ENCODE data around the gene PFKM.

PFKM gene

DNA sequence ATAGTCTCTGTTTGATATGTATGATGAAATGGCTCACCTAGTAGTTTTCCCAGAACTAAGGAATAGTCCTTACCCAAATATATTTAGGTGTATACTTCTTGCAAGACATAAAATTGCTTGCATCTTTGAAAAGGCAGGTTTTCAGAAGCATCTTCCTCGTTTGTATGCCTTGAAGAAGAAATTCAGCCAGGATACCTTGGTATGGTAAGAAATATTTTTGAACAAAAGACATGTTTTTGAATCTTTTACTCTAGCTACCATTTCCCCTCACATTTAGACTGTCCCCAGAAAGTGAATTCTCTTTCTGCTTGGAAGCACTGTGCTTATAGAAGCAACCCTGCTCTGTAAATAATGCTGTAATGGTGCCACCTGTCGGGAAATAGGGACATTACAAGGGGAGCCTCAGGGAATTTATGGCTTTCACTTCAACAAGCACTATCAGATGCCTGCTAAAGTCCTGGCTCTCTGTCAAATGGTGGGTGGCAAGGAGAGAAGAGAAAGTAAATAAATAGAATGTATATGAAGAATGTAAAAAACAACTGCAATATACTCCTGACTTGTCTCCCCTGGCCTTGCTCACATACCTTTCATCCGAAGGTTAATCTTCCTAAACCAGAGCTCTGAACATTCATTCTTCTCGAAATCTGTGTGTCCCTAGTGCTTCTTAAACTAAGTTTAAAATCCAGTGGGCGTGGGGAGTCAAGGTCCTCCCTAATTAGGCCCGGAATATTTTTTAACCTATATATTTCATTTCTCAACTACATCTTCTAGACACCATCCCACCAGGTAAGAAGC is 70.4 kb downstream of the PFKM start:
- peak; percentile 55 for DNase-seq

DNA sequence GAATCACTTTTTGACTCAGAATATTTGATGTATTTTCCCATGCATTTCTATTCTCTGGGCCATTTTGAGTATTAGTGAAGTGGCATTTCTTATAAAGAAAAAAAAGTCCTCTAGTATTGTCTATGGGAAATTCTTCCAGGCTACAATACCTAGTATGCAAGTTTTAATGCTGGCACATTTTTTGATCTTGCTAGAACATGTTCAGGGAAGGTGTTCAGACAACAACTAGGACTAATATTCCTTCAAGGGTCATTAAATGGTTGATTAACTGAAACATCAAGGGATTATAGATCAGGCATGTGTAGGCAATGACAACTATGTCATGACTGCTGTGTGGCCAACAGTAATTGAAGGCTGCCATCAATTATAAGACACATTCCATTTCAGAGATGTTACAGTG is 71.9 kb downstream of the PFKM start:
- no peak for DNase-seq

DNA sequence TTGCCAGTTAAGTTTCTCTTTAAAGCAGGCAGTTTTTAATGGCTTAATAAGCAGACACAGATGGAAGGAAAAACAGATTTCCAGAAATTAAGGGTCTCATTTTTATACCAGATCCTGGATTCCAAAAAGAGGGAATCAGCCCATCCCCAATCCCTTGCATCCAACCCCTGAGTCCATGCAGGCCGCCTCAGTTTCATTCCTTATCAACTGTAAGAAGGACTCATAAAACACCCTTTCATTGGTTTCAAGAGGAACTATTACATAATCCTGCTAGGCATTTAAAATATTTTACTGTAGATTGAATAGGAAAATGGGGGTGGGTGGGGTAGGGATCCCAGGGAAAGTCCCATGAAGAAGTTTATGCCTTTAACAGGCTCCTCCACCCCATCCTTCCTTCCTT is 73.7 kb downstream of the PFKM start:
- DNase-seq: peak; percentile 45

DNA sequence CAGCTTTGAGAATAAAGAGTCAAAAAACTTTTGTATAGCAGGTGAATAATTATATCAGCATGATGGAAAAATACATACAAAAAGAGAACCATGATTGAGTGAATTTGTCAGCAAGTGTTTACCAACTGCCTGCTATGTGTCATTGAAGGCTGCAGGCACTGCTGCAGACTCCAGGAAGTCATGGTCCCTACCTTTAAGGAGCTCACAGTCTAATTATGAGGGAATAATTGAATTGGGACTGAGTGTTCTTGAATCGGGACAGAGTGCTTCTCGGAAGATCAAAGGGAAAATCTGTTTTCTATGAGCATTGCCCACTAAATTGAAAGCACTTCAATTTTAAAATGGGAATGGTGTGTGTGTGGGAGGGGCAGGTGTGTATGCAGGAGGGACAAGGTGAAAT is 74.5 kb downstream of the PFKM start:
- no peak for DNase-seq

DNA sequence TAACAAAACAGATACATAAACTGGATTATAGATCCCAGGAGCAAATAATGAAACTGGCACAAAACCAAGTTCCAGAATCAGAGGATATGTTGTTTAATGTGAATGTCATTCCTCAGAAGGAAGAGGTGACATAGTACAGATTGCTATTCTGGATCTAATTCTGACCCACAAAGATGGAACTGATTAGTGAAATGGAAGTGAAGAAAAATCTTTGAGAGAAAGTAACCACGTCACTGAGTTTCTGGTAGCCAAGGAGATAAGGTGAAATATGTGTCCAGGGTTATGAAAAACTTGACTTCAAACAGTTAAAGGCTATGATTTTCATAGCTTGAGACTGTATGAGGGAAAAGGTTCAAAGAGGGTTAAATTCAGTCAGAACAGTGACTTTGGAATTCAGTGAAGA is 75.6 kb downstream of the PFKM start:
- peak; percentile 33 for DNase-seq
